GM12865 (cell line): Measurements from ENCODE around the gene TMC6.

Experiments
- DNase-seq: peaks from one replicate; pipeline ENCODE4 v3.0.0; 2010; ENCODE audit warnings: low read depth
- H3K4me3 ChIP-seq: 2 replicates; pipeline ENCODE4 v1.5.1; 2011; ENCODE audit warnings: mild to moderate bottlenecking, low read depth, low read length, control low read depth
- TF ChIP-seq, protein P1 (sequence below): IDR thresholded peaks from 2 replicates; pipeline ENCODE4 v1.5.1; 2011; ENCODE audit warnings: low read length, control low read depth, low read depth, inconsistent platforms; ENCODE audit not compliant: insufficient read depth; ENCODE audit errors: missing control alignments

TMC6 gene, protein sequence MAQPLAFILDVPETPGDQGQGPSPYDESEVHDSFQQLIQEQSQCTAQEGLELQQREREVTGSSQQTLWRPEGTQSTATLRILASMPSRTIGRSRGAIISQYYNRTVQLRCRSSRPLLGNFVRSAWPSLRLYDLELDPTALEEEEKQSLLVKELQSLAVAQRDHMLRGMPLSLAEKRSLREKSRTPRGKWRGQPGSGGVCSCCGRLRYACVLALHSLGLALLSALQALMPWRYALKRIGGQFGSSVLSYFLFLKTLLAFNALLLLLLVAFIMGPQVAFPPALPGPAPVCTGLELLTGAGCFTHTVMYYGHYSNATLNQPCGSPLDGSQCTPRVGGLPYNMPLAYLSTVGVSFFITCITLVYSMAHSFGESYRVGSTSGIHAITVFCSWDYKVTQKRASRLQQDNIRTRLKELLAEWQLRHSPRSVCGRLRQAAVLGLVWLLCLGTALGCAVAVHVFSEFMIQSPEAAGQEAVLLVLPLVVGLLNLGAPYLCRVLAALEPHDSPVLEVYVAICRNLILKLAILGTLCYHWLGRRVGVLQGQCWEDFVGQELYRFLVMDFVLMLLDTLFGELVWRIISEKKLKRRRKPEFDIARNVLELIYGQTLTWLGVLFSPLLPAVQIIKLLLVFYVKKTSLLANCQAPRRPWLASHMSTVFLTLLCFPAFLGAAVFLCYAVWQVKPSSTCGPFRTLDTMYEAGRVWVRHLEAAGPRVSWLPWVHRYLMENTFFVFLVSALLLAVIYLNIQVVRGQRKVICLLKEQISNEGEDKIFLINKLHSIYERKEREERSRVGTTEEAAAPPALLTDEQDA

DNA sequence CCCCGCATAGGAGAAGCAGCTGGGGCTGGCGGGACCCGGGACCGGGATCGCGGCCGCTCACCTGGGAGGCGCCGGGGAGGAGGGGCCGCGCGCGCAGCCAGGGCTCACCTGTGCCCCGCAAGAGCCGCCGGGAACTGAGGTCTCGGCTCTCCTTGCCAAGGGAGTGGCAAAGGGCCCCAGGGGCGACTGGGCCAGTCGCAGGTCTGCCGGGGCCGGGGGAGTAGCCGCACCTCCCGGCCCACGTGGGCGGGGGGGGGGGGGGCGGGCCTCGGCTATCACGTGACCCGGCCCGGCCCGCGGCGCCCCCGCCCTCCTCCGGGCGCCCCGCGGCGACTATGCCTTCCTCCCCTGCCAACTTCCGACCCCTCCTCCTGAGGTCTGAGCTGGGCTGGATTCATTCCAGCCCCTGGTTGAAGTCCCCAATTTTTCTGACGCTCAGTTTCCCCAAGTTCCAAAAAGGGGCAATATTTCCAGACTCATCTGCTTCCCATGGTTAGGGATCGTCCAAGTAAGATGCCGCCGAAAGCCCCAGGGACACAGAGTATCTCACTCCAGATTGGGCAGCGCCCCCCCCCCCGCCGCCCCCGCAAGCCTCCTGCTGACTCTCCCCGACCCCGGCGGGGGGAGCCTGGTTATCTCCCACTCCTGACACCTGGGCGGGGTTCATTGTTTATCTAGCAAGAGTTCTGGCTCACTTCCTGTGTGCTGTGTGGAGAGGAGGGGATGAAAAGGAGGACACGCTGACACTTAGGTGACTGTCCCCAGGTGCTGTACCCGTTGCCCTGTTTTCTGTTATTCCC is at the start of gene TMC6:
TSS of gene TMC6 (minus strand) at position 205 of the 800 bp plus-strand sequence. CDS start 1,923 bp downstream, outside the sequence.
- peak within 1 kb of the TSS; percentile 87 for H3K4me3 ChIP-seq
- TF ChIP-seq, protein P1, sequence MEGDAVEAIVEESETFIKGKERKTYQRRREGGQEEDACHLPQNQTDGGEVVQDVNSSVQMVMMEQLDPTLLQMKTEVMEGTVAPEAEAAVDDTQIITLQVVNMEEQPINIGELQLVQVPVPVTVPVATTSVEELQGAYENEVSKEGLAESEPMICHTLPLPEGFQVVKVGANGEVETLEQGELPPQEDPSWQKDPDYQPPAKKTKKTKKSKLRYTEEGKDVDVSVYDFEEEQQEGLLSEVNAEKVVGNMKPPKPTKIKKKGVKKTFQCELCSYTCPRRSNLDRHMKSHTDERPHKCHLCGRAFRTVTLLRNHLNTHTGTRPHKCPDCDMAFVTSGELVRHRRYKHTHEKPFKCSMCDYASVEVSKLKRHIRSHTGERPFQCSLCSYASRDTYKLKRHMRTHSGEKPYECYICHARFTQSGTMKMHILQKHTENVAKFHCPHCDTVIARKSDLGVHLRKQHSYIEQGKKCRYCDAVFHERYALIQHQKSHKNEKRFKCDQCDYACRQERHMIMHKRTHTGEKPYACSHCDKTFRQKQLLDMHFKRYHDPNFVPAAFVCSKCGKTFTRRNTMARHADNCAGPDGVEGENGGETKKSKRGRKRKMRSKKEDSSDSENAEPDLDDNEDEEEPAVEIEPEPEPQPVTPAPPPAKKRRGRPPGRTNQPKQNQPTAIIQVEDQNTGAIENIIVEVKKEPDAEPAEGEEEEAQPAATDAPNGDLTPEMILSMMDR = no peak
- DNase-seq = peak; percentile 89

DNA sequence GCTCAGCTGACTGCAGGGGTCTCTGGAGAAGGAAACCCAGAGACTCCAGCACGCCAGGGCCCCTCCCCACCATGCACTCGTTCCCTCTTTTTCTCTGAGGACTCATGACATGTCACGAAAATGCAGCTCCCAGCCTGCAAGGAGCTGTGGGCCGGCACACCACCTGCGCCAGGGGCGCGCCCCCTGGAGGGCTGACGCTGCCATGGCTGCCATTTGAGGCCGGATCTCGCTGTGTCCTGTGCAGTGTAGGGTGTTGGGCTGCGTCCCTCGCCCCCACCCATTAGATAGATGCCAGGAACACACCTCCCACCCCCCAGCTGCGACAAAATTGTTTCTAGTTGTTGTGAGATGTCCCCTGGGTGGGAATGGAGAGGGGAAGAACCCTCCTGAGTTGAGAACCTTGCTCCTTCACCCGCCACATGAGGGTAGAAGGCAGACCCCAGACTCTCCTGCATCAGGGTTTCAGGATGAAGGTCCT is 48.0 kb upstream of the TMC6 start:
- peak; percentile 87 for DNase-seq
- TF ChIP-seq, protein P1 = peak; percentile 99
- H3K4me3 ChIP-seq = no peak overlapping the region

DNA sequence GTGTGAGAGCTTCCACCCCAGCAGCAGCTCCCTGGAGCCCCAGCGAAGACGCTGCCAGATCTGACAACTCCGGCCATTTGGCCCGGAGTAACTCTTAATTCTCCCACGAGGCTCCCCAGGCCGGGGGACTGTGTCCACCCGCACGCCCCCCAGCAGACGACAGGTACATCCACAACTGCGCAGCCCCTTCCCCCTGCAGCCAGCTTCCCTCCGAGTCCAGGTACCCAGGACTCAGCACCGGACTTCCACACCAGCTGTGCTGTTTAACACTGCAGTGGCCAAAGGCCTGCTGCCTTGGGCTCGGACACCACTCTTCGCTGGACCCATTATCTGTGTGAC is 47.1 kb upstream of the TMC6 start:
- DNase-seq = no peak
- H3K4me3 ChIP-seq = no peak overlapping the region
- TF ChIP-seq, protein P1 = no peak

DNA sequence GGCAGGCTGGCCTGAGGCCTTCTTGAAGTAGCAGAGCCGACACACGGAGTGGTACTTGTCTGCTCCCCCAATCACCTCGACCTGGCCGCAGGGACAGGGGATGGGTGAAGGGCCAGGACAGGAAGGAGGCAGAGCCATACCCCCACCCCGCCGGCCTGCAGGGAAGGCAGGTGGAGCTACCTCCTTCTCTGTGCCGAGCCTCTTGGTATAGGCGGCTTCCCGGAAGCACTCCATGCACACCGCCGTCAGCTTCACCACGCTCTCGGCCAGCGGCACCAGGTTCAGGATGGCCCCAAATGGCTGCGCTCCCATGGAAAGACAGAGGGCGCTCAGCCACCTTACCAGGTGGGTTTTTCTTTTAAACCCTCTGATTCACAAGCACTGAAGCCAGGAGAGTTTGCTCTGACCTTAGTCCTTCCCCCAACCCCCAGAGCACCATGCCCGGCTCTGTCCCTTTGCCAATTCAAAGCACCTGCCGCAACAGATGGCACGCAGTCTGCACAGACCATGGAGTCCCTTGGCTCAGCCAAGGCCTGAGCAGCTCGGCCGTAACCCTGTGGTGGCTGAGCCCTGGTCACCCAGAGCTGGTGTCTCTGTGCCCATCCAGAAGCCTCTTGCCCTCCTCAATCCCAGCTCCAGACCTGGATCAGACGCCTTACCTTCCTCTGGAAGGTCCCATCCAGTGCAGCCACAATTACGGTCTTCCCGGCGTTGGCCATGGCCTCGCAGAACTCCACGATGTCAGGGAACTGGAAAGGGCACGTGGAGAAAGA is 46.5 kb upstream of the TMC6 start:
- H3K4me3 ChIP-seq = no peak overlapping the region
- TF ChIP-seq, protein P1 = no peak
- no peak for DNase-seq

DNA sequence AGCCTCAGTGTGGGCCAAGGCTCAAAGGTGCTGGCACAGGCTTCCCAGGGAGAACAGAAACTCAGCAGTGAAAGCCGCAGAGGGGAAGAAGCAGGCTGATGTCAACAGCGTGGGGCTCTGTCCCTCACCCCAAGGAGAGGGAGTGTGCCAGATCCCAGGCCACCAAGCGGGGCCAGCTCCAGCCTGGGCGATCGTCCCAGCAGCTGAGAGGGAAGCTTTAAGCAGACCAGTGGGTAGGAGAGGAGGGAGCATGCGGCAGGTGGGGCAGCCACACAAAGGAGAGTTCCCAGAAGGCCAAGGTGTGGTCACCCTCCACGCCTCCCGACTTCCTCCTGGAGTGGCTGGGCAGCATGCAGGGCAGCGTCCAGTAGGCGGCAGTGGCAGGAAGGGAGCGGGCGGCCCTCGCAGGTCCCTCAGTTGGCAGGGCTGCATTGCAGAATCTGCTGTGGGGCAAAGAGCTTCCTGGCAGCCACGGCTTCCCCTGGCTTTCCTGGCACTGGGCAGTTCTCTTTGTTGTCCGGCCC is 45.9 kb upstream of the TMC6 start:
- peak; percentile 51 for DNase-seq
- TF ChIP-seq, protein P1 = no peak
- no peak overlapping the region; the same call in 1 of the 2 replicates for H3K4me3 ChIP-seq

DNA sequence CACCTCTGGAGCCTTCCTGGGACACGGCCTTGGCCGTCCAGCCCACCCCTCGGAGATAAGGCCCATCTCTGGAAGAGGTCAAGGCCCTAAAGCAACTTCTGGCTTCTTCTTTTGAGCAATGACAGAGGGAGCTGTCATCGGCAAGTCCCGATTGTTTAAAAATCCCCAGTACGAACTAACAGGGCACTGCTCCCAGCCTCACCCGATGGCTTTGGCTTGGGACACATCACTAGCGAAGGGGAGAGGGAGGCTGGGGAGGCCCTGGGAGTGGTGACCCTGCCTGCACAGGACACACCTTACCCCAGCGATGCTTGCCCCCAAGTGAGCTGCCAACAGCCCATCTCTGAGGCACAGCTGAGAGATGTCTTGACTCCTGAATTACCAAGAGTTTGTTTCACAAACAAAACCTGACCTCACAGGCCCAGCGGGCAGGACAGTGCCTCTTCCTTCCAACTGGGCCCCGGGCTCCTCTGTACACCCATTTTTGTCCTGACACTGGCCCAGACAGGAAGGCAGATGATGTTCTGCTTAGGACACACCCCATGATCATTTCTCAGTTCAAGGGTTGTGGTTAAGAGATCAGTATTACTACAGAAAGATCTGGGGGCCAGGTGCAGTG is 44.7 kb upstream of the TMC6 start:
- H3K4me3 ChIP-seq = peak overlapping the region; percentile 40
- peak; percentile 93 for DNase-seq

More for the DNA sequence above, 44.7 kb upstream of the TMC6 start:
- TF ChIP-seq, protein P1 = no peak
